ENCODE data around the gene NTF4. TPM values are rescaled to one million over a fixed set of nuclear protein-coding genes. Genes with fewer than 3 reads are reported as not detected.
"Not testable (repeated sequence)": the region's sequence is repeated elsewhere in the genome, so short reads cannot be mapped to it uniquely, and the experiment has no call there.

Gene NTF4
- total RNA-seq, 1 donor = not detected

DNA sequence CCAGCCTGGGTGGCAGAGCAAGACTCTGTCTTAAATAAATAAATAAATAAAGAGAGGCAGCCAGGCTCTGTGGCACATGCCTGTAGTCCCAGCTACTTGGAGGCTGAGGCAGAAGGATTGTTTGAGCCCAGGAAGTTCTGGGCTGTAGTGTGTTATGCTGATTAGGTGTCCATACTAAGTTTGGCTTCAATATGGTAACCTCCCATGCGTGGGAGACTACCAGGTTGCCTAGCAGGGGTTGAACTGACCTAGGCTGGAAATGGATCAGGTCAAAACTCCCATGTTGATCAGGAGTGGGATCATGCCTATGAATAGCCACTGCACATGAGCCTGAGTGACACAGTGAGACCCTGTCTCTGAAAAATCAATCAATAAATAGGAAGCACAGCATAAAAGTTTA is 16.7 kb upstream of the NTF4 start:
- H3K4me2 ChIP-seq (ENCODE audit: insufficient read depth, low read length) = no peak overlapping the region
- peaks cover 10% of the 10 kb centered on the region for H3K79me2 ChIP-seq (ENCODE audit: insufficient read depth, low read length)
- TF ChIP-seq CTCF (IDR thresholded peaks at IDR 0.05; ENCODE audit: extremely low read depth, low read depth, low read length) = no peak
- H3K27ac ChIP-seq (ENCODE audit: low read depth, low read length) = no peak overlapping the region
- peak; percentile 18 for DNase-seq (ENCODE audit: insufficient read length, low spot score, missing footprints)
- no peaks in the 10 kb centered on the region for H3K9me3 ChIP-seq (ENCODE audit: low read depth, low read length)
- H2AFZ ChIP-seq (ENCODE audit: low read length) = no peak overlapping the region
- H4K20me1 ChIP-seq (ENCODE audit: insufficient read depth, low read length) = peaks cover 9% of the 10 kb centered on the region
- H3K4me3 ChIP-seq (ENCODE audit: insufficient read depth, low read length) = no peak overlapping the region
- H3K27me3 ChIP-seq (ENCODE audit: insufficient read depth, low read length) = no peaks in the 10 kb centered on the region
- H3K4me1 ChIP-seq (ENCODE audit: insufficient read depth, low read length) = peaks cover 7% of the 10 kb centered on the region
- no peaks in the 10 kb centered on the region for H3K36me3 ChIP-seq (ENCODE audit: insufficient read depth, low read length)

GRCh38 chr19:49080392-49080791 is 15.8 kb upstream of the NTF4 start:
- Histone ChIP-seq H3K4me1 (ENCODE audit: insufficient read depth, low read length) (peaks cover 4% of the 10 kb centered on the region), H3K79me2 (ENCODE audit: insufficient read depth, low read length) (peaks cover 2% of the 10 kb centered on the region), H3K27me3 (ENCODE audit: insufficient read depth, low read length) (no peaks in the 10 kb centered on the region), H3K4me2 (ENCODE audit: insufficient read depth, low read length) (no peak overlapping the region), H4K20me1 (ENCODE audit: insufficient read depth, low read length) (peaks cover under 1% of the 10 kb centered on the region), H3K27ac (ENCODE audit: low read depth, low read length) (no peak overlapping the region), H2AFZ (ENCODE audit: low read length) (no peak overlapping the region), H3K4me3 (ENCODE audit: insufficient read depth, low read length) (no peak overlapping the region), H3K36me3 (ENCODE audit: insufficient read depth, low read length) (no peaks in the 10 kb centered on the region), H3K9me3 (ENCODE audit: low read depth, low read length) (no peaks in the 10 kb centered on the region)
- no peak for TF ChIP-seq CTCF (IDR thresholded peaks at IDR 0.05; ENCODE audit: extremely low read depth, low read depth, low read length)
- DNase-seq (ENCODE audit: insufficient read length, low spot score, missing footprints) = no peak

- not testable (repeated sequence) for H3K4me3 ChIP-seq (ENCODE audit: insufficient read depth, low read length); DNase-seq (ENCODE audit: insufficient read length, low spot score, missing footprints); H3K79me2 ChIP-seq (ENCODE audit: insufficient read depth, low read length); H4K20me1 ChIP-seq (ENCODE audit: insufficient read depth, low read length); H3K36me3 ChIP-seq (ENCODE audit: insufficient read depth, low read length); H3K4me1 ChIP-seq (ENCODE audit: insufficient read depth, low read length); H3K27ac ChIP-seq (ENCODE audit: low read depth, low read length); H2AFZ ChIP-seq (ENCODE audit: low read length); H3K4me2 ChIP-seq (ENCODE audit: insufficient read depth, low read length); H3K9me3 ChIP-seq (ENCODE audit: low read depth, low read length)
- TF ChIP-seq CTCF (IDR thresholded peaks at IDR 0.05; ENCODE audit: extremely low read depth, low read depth, low read length) = peak; percentile 44
- H3K27me3 ChIP-seq (ENCODE audit: insufficient read depth, low read length) = peaks cover 19% of the 10 kb centered on the region
These were observed 10.3 kb upstream of the NTF4 start for GRCh38 chr19:49074869-49075268.

- no peak overlapping the region for H3K4me2 ChIP-seq (ENCODE audit: insufficient read depth, low read length)
These were observed 9.1 kb upstream of the NTF4 start for GRCh38 chr19:49073514-49074378.

More at GRCh38 chr19:49073514-49074378, 9.1 kb upstream of the NTF4 start:
- no peaks in the 10 kb centered on the region for H3K79me2 ChIP-seq (ENCODE audit: insufficient read depth, low read length)
- no peaks in the 10 kb centered on the region for H4K20me1 ChIP-seq (ENCODE audit: insufficient read depth, low read length)
- TF ChIP-seq CTCF (IDR thresholded peaks at IDR 0.05; ENCODE audit: extremely low read depth, low read depth, low read length) = peak; percentile 20
- no peak overlapping the region for H2AFZ ChIP-seq (ENCODE audit: low read length)
- H3K27ac ChIP-seq (ENCODE audit: low read depth, low read length) = no peak overlapping the region
- no peaks in the 10 kb centered on the region for H3K4me1 ChIP-seq (ENCODE audit: insufficient read depth, low read length)
- DNase-seq (ENCODE audit: insufficient read length, low spot score, missing footprints) = peak; percentile 93
- H3K4me3 ChIP-seq (ENCODE audit: insufficient read depth, low read length) = no peak overlapping the region
- no peaks in the 10 kb centered on the region for H3K36me3 ChIP-seq (ENCODE audit: insufficient read depth, low read length)
- H3K9me3 ChIP-seq (ENCODE audit: low read depth, low read length) = no peaks in the 10 kb centered on the region
- peaks cover 19% of the 10 kb centered on the region for H3K27me3 ChIP-seq (ENCODE audit: insufficient read depth, low read length)

Data from osteoblast (primary cell).